Pons (tissue), 1 donor: ENCODE measurements around the gene CARD19.
"Not testable (repeated sequence)": the region's sequence is repeated elsewhere in the genome, so short reads cannot be mapped to it uniquely, and the experiment has no call there.

Experiments used
- DNase-seq: peaks from one replicate; pipeline ENCODE4 v3.0.0-alpha.2; 2016; ENCODE audit warnings: low spot score

The CARD19 gene

DNA sequence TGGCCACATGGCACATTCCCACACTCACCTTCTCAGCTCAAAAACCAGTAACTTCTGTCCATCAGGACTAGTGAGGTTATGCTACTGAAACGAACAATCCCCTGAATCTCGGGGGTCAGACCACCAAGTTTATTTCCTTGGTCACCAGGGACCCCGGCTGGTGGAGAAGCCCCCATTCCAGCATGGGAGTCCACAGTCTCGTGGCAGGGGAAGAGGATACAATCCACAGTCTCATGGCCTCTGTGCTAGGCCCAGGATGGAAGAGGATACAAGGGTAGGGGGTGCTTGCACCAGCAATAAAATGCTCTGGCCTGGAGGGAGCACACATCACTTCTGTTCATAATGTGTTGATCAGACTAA, 7.4 kb upstream of the CARD19 start:
- DNase-seq, result no peak

DNA sequence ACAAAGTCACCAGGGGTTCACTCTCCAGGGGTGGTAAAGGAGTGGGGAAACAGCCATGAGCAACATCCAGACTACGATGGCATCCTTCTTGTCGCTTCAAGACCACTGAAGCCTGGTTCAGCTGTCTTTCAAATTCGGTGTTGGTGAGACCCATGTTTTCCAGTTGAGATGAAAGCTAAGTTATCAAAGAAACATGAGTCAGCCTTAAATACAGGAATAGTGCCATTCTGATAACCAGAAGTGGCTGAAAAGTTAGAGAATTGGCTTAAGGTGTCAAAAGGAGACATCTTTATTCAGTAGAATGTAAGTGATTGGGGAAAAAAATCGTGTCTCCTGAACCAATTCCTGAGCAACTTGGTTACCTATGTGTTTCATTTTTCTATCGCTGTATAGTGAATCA, 7.0 kb upstream of the CARD19 start:
- DNase-seq, result no peak

DNA sequence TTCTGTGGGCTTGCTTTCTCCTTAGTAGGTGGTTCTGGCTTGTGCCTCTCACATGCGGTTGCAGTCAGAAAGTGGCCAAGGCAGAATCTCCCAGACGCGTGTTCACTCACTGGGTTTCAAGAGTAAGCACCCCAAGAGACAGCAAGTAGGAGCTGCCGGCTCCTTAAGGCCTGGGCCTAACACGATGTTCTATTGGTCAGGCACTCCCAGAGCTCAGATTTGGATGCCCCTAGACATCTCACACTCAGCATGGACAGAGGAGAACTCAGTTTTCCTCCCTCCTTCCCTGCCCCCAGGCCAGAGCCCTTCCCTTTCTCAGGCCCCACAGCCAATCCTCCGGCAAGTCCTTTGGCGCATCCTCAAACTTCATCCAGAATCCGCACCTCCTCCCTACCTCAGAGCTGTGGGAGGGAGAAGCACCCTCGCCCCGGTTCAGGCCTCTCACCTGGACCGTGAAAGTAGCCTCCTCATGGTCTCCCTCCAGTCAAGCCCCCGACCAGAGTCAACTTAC, 6.5 kb upstream of the CARD19 start:
- no peak for DNase-seq

DNA sequence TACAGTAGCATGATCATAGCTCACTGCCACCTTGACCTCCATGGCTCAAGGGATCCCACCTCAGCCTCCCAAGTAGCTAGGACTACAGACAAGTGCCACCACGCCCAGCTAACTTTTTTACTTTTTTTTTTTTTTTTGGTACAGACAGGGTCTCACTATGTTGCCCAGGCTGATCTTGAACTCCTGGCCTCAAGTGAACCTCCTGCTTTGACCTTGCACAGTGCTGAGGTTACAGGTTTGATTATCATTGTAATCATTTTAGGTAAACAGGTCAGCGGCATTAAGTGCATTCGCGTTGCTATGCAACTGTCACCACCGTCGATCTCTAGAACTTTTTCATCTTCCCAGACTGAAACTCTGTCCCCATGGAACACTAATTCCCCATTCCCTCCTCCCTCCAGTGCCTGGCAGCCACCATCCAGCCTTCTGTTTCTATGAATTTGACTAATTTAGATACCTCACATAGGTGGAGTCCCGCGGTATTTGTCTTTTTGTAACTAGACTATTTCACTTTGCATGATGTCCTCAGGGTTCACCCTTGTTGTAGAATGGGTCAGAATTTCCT, 5.8 kb upstream of the CARD19 start:
- DNase-seq, result no peak

DNA sequence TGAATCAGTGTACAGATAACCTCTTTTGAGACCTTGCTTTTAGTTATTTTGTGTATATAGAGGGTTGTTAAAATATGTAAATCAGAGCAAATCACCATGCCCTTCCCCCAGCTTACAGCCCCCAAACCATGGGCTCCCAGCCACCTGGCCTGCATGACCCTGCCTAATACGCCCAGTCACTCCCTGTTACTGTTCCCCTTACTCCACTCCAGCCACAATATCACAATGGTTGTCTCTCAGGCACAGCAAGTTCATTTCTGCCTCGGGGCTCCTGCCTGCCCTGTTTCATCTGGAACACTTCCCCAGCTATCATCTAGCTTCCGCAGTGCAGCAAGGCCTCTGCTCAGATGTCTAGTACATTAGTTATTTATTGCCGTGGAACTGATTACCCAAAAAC, 5.0 kb upstream of the CARD19 start:
- DNase-seq, result no peak

DNA sequence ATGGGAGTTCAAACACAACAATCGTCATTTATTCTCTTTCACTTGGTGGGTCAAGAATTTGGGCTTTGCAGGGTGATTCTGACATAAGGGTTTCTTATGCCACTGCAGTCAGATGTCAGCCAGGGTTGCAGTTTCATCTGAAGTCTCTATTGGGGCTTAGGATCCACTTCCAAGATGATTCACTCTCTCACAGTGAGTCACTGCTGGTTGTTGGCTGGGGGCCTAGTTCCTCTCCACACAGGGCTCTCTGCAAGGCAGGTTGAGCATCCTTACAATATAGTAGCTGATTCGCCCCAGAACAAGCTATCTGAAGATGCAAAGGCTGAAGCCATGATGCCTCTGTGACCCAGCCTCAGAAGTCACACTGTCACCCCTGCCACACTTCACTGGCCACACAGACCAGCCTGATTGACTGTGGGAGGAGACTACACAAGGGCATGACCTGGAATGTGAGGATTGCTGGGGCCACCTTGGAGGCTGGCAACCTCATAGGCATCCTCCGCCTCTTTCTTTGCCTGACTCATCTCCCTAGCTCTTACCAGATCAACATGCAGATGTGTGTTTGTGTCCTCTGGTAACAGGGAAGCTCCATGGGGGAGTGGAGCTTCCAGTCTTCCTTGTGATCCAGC, 4.5 kb upstream of the CARD19 start:
- DNase-seq, result no peak

DNA sequence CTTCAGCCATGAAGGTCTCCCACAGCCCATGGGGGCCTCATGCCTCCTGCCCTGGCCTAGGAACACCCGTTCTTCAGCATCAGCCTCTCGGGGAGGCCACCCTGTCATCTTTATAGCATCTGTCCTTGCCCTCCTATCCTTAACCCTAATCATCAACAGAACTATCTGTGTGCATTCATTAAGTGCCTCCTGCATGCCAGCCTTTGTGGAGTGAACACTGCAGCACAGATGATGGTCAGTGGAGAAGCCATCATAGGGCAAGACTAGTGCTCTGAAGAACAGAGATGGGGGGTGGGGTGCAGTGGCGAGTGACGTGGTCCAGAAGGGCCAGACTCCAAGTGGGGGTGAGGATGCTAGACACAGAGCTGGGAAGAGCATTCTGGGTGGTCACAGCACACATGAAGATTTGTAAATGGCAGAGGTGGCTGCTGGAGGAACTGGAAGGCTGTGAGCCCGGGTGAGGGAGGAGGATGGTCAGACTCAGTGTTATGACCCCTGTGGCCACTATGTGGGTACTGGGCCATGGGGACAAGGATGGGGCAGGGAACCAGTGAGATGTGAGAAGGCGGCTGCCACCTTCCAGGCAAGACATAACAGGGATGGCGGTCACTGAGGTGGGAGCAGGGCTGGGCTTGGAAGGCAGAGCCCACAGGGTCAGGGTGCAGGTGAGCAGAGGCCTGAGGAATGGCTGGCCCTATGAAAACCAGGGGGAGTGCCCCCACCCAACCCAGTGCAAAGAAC, 3.6 kb upstream of the CARD19 start:
- DNase-seq, result no peak

DNA sequence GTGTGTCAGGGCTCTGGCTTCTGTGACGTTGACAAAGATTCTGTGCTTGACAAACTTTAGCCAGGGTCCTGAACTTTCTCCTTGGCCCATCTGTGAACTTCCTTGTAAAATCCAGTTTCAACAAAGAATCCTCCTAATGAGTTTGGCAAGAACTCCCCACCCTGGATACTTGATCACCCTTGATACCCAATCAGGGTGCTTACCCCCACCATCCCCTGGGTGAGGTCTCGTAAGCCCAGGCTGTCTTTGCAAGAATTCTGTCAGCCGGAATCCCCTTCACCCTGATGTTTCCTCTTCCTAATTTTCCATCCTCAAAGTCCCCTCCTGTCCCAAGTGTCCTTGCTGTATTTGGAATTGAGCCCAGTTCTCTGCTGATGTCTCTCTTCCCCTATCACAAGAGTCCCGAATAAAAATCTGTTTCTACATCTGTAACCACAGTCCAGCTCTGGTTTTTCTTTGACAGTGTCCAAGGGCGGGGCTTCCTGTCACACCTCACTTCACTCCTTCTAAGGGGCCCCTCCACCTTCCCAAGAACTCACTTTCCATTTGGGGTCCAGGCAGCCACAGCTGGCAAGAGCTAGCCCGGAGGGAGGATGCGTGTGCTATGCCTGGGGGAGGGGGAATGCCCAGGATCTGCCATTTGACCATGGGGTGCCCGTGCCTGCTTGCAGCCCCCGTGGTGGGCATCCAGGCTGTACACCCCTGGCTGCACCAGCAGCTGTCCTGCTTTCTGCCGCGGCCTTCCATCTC, 2.7 kb upstream of the CARD19 start:
- DNase-seq, result peak; percentile 46

DNA sequence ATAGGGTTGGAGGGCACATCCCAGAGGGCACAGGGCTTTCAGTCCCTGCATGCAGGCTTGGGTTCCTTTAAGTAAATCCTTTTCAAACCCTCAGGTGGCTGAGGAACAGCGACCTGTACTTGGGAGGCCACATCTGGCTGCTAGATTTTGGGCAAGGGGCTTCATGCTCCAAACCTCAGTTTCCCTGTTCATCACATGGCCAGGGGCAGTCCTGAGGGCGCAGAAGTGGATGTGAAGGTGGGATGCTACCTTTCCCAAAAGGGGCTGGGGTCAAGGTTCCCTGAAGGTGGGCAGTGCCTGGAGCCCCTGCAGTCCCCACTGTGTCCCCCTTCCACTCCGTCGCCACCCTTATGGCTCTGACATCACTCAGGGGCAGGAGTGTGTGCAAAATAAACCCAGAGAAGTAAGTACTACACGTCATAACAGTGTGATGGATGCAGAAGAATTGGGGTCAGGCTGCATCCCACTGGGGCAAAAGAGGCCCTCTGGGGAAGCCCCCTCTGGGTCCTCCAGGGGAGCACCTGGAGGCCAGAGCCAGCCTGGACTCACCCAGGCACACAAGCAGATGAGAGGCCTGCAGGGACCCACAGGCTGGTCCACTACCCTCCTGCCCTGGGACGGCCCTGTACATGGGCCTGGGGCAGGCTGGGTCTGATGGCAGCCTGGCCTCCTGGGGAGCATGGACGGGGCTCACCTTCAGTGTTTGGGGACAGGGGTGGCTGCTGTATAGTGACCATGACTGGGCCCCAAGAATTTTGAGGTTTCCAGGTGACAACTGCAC, 1.9 kb upstream of the CARD19 start:
- no peak for DNase-seq

DNA sequence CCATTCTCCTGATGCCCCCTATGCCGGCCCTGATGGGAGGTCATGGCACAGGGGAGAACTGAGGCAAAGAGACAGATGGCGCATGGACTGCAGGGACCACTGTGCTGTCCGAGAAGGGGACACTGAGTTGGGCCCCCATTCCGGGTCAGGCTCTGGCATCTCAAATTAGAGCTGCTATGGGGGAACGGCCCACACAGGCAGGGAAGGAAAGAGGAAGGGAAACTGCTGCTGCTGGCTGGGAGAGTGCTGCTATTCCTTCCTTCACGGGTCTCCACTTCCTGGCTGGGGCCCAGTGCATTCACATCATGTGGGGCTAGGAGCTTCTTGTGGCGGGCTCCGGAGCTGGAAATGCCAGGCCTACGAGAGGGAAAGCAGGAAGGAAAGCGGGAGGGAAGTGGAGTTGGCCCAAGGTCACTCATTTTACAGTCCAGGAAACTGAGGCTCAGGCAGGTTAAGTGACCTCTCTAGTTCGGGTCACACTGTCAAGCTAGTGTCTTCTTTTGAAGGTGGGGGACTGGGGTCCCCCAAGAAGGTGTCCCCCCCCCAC, 1.3 kb upstream of the CARD19 start:
- peak; percentile 72 for DNase-seq

DNA sequence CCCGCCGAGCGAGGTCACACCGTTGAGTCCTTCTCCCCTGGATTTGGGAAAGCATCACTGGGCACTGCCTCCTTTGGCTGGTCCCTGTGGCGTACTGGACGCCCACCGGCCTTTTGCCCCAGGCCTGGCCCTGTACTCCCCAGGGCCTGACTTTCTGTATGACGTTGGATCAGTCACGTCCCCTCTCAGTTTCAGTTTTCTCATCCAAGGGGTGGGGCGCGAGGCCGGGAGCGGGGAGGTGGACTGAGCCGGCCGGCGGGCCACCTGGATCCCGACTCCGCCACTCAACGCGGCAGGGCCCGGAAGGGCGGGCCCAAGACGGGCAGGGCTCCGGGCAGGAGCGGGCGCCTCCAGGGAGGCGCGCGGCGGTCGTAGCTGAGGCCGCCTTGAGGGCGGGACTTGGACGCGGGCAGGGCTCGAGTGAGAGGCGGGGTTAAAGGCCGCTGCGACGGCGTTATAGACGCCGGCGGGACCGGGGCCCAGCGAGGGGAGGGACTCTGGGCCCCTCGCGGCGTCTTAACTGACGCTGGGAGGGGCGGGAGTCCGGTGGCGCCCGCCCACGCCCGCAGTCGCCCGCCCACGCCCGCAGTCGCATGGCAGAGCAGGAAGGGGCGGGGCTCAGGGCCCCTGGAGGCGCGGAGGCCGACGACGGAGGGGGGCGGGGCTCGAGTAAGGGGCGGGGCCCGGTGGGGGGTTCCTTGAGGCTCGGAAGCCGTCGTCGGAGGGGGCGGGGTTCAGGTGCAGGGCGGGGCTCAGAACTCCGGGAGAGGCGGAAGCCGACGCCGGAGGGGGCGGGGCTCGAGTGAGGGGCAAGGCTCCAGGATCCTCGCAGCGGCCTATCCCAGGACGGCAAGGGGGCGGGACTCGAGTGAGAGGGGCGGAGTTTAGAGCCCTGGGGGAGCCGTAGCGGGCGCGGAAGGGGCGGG, 549 bp upstream of the CARD19 start:
- peak; percentile 98 for DNase-seq

DNA sequence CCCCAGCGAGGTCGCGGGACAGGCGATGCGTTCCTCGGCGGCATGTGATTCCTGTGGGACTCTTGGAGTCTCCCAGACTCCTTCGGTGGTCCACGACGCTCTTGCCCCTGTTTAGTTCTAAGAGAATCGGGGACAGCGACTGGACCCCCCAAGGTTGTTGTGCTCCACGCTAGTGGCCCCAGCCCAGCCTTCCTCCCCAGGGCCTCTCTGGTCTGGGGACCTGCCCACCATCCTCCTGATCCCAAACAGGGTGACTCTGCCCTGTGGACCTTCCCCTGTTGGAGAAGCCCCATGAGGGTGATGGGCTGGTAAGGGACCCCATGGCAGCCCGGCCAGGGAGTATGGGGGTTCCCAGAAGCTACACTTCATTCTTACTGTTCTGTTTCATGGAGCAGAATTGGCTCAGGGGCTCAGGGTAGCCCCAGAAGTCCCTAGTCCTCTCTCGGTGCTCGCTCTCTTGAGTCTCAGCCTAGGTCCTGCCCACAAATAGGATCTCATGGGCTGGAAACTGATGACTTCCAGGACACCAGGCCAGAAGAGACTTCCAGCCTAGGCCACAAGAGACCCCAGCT, 880 bp downstream of the CARD19 start:
- DNase-seq, result no peak

DNA sequence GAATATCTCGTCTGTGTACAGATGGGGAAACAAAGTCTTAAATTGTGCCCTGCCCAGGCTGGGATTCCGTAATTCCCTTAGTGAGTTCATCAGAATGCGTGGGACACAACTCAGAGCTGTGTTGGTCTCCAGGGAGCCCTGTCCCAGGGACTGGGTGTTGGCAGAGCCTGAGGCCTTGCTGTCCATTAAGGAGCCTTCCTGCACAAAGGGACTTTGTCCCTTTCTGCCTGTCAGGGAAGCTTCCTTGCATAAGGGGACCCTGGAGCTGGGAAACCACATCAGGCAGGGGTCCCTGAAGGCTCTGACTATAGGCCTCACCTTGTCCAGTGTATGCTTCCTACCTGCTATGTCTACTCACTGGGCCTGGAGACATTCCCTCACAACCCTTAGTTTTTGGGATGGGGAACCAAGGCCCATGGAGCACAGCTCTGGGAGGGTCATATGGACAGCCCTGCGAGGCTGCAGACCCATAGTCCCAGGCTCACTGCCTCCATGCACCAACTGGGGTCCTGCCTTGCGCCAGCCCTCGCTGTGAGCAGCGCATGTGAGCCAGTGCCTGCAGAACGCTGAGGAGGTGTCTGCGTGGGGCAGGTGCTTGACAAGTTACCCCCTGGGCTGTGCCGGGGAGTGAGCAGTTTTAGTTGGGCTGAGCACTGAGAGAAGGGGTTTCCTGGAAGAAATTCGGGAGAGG, 1.6 kb downstream of the CARD19 start:
- DNase-seq, result peak; percentile 78

DNA sequence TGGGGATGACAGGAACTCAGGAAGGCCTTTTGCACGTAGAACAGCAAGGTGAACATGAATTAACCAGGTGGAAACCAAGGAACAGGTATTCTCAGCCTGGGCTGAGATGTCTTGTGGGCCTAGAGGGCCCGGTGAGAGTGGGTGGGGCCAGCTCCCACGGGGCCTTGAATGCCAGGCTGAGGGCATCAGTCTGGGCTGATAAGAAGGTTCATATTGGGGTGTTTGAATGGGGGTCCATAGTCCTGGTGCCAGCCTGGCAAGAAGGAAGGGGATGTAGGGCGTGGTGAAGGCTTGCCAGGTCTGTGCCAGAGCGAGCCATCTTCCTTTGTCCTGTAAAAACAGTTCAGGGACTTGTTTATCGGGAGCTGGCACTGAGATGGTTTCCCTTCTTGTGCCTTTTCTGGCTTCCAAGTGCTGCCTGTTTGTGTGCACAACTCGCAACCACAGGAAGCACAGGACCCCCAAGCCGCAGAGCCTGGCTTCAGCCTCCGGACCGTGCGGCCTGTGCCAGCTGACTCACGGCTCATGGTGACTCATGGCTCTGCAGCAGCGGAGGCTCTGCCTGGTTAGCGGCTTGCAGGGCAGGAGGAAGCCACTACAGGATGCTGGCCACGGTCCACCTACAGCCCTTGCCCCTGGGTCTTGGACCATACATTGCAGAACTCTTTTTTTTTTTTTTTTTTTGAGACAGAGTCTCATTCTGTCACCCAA, 2.4 kb downstream of the CARD19 start:
- DNase-seq, result peak; percentile 83

DNA sequence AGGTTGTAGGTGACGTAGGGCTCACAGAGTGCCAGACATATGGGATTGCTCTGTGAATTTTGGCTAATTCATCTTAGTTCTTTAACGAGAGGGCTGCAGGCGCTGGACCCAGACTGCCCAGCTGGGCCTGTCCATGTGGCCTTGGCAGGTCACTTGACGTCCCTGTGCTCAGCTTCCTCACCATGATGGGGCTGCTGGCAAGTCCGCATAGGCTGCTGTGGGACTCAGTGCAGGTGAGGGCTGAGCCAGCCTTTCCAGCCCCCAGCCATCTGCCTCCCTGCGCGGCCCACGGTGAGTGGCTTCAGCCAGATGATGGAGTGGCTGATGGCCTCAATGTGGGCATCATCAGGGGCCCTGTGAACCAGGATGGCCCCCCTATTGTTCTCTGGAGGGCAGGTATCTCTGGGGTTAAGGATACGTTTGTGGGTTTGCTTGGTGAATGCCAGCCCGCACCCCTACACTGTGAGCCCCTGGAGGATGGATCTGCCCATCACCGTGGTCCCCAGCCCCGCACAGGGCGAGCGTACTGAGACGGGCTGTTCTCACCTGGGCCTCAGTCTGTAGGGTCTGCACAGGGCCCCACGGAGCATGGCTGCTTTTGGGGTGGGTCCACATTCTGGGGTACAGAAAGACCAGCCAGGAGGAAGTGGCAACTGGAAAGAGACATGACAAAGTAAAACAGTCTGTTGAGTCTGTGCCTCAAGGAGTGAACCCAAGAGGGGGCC, 3.7 kb downstream of the CARD19 start:
- DNase-seq, result no peak

DNA sequence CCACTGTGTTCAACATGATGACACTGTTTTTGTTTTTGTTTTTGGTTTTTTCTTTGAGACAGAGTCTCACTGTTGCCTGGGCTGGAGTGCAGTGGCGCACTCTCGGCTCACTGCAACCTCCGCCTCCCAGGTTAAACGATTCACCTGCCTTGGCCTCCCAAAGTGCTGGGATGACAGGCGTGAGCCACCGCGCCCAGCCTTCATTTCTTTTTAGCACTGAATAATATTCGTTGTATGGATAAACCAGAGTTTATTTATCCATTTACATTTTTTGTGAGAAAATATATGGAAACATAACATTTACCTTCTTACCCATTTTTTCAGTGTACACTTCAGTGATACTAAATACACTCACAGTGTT, 4.2 kb downstream of the CARD19 start:
- DNase-seq, result no peak

DNA sequence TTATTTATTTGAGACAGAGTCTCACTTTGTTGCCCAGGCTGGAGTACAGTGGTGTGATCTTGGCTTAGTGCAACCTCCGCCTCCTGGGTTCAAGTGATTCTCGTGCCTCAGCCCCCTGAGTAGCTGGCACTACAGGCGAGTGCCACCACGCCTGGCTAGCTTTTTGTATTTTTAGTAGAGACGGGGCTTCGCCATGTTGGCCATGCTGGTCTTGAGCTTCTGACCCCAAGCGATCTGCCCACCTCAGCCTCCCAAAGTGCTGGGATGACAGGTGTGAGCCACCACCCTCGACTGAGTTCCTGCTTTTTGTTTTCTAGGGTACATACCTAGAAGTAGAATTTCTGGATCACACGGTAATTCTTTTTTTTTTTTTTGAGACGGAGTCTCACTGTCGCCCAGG, 5.1 kb downstream of the CARD19 start:
- not testable (repeated sequence) for DNase-seq

DNA sequence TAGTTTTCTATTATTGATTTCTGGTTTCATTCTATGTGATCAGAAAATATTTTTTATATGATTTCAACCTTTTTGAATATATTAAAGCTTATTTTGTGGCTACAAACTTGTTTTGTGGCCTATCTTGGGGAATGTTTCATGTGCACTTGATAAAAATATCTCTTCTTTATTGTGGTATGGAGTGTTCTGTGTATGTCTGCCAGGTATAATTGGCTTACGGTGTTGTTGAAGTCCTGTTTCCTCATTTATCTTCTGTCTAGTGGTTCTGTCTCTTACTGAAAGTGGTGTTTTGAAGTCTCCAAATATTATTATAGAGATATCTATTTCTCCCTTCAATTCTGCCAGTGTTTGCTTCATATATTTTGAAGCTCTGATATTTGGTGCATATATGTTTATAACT, 9.6 kb downstream of the CARD19 start:
- DNase-seq, result no peak
